Activated T-cell treated with anti-CD3 and anti-CD28 coated beads for 48 hours (primary cell): ENCODE results near the gene OGA.

Source experiments
- DNase-seq: peaks from one replicate; pipeline ENCODE4 v3.0.0-alpha.2; 2020; ENCODE audit warnings: low read depth

OGA gene

DNA sequence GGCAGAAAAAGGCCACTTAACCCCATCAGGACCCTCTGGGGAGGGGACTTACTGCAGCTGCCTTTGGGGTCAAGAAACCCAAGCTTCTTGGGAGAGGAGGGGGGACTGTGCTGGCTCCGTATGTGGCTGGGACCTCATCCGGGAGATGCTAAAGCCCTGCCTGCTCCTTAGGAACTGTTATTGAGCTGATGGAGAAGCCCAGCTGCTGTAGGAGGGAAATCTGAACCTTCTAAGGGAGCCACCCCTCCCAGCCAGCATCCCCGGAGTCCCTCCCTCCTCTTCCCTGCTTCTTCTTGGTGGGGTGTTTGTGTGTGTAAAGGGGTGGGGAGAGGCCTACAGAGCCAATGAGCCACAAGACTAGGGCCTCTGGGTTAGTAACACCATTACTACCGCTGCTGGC is 17.1 kb upstream of the OGA start:
- no peak for DNase-seq

DNA sequence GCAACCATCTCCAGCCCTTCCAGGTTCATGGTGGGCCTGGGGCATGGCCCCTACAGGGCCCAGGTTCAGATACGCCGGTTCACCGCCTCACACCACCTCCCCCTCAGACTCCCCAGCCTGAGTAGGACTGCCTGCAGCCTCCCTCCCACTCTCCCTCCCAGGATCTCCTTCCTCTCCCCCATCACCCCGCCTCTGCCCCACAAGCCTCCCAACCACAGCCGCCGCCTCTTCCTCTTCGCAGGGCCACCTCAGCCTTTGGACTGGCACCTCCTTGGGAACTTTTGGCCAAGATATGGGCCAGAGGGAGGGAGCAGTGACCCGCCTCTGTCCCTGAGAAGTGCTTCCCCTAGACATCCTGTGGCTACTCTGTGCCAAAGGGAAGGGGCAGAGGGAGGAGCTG is 16.1 kb upstream of the OGA start:
- DNase-seq = no peak

DNA sequence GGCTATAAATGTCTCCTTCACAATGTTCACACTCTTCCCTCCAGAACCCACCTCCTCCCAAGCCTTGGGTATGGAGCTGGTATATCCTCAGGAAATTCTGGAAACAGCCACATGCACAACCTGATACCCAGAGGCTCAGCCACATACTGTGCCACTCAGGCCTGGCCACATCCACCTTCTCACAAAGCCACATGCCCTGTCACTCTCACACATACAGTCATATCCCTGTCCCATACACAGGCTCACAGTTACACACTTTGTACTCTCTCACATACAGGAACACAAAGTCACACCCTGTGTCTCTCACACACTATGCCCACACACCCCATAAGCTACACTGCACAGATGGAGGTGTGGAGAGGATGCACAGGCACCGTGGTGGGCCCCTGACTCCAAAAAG is 15.2 kb upstream of the OGA start:
- no peak for DNase-seq

DNA sequence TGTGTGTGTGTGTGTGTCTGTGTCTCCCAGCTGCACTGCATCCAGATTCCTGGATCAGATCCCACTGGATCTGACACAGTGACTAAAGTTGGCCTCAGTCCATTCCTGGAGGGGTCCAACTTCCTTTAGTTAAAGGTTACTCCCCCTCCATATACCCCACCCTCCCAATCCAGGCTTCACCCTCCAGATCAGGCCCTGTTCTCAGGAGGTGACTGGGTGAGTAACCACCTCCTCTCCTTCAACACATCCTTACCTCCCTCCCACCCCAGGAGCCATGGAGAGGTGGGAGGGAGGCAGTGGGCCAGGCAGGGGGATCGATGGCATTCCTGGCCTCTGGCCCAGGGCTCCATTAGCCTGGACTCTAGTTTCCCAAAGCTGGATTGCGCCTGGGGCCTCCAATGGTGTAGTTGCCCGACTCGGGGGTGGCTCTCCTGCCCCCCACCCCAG is 14.1 kb upstream of the OGA start:
- no peak for DNase-seq

GRCh38 chr10:101831169-101831811 is 13.0 kb upstream of the OGA start:
- DNase-seq = no peak

DNA sequence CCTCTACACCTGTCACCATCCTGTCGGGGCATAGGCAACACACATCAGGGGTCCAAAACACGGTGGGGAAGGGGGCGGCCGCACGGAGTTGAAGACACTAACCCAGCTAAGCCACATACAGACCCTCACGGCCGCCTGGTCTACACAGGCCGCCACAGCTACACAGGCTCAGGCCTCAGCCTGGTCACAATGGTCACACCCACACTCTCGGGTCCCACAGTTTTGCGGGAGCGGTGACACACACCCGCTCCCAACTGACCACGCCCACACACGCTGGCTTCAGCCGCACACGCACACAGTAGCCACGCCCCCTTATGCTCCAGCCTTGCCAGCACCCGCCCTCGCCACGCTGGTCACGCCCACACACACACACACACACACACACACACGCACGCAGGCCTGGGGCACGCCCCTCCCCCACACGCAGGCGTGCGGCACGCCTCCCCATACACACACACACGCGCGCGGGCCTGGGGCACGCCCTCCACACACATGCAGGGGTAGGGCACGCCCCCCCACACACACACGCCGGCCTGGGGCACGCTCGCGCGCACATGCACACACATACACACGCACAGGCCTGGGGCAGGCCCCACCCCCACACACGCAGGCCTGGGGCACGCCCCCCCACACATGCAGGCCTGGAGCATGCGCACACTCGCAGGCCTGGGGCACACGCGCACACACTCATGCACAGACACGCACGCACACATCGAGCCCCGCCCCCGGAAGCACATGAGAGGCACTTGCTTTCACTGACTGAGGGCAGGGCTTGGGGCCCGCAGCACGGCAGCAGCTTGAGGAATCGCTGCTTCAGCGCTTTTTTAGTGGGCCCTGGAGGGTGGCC is 12.3 kb upstream of the OGA start:
- DNase-seq = peak; percentile 86

DNA sequence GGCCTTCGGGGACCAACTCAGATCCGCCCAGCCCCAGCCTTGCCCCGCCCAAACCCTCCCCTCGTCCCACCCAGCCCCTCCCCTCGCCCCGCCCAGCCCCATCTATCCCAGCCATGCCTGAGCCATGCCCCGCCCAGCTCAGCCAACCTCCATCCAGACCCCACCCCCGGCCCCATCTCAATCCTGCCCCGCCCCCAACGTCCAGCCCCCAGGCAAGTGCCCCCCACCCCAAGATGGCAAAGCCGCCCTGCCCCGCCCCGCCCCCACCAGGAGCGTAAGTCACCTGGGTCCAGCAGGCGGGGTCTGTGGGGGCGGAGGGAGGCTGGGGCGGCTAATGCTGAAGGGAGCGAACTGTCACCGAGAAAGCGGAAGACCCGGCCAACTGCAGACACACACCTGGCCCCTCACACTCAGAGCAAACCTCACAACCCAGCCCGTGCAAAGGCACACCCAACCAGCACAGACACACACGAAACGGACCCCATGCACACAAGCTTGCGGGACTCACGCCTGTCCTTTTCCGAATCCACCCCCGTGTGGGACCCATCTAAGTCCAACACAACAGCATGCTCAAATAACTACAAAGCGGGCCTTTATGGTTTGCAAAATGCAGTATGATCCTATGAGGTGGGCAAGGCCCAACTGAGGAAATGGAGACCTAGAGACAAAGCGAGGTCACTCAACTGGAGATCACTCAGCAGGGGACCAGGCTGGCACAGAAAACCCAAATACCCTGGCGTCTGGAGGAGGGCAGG is 11.5 kb upstream of the OGA start:
- peak; percentile 50 for DNase-seq

DNA sequence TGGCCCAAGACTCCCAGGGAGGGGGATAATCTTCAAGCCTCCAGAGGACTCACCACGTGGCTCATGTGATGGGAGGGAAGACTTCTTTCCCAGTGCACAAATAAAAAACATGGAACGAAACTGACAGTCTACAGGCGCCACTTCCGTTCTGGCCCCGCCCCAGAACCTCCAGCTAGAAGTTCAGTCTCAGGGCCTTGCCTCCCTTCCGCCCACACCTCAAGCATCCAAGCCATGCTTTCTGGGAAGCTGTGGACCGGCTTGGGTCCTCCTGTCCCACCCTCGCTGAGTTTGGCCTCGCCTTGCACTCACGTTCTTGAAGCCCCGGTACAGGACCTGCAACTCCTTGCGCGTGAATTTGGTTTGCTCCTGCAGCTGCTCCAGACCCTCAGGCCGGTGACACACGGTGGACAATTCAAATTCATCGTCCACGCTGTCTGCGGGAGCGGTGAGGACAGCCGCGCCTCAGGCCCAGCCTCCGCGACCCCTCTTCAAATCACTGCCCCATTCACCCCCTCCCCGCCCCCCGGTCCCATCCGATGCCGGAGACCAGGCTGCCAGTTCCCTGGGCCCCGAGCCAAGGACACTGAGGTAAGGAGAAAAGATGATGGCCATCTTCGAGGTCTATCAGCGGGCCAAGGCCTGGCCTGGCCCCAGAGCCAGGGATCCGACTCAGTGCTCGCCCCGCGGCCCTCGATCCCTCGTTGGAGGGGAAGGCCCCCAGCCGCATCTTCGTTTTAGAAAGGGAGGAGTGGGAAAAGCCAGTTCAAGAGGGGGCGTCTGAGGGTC is 10.7 kb upstream of the OGA start:
- no peak for DNase-seq

DNA sequence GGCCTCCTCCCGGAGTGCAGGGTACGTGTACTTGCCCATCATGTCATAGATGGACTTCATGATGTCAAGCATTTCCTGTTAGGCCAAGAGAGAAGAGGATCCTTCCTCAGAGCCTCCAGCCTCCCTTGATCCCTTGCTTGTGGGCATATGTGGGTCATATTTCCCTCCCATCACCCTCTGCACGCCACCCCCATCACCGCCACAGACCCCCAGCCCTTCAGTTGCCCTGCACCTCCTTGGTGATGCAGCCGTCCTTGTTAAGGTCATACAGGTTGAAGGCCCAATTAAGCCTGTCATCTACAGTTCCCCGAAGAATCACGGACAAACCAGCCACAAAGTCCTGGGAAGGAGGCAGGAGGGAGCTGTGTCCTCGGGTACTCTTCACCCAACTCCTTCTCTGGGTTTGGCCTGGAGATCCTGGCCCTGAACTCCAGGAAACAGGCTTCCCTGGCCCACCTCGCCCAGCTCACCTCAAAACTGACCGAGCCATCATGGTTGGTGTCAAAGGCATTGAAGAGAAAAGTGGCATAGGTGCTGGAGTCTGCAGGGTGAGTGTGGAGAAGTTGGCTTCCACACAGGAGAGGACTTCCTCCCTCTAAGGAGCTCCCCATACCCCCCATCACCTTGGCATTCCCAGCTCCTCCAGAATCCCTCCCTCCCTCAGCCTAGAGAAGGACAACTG is 9.8 kb upstream of the OGA start:
- no peak for DNase-seq

DNA sequence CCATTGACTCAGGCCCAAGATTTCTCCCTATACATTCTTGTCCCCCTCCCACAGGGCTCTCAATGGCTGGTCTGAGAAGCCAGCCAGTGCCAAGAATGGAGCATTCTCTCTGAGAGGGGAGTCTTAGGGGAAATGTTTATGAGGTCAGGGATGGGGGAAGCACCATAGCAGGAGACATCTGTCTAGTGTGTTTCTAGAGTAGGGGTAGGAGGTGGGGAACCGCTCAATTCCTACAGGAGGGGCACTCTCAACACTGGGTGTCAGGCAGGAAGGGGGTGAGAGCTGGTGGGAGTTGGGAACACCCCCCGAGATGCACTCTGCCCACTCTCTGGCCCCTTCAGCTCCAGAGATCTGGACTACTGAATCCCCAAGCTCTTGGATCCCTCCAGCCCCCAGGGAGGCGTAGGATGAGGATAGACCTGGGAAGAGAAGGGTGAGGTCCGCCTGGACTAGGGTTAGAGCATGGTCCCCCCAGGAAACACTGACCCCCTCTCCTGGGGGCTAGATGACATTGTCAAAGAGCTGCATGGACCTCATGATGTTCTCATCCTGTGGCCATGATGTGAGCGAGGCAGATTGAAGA is 8.7 kb upstream of the OGA start:
- DNase-seq = no peak

GRCh38 chr10:101824736-101825135 is 6.5 kb upstream of the OGA start:
- no peak for DNase-seq

GRCh38 chr10:101818872-101819633 is 809 bp upstream of the OGA start:
- no peak for DNase-seq

GRCh38 chr10:101817337-101818118 is 716 bp downstream of the OGA start:
- DNase-seq = no peak

DNA sequence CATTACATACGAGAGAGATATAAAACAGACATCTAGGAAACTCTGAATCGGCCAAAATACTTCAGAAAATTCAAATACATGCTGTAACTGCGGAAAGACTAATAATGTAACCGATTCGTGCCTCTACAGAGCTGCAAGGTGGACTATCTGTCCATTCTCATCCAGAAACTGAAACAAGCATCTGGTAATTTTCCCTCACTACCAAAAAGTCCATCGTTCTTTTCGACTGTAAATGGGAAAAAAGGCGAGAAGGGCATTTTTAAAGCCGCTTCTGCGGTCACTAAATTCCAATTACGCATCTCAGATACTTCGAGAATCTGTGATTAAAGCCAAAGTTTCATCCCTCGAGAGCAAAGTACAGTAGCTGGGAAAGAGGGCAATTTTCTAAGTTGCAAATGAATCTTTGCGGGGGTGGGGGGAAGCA is 1.3 kb downstream of the OGA start:
- DNase-seq = no peak

DNA sequence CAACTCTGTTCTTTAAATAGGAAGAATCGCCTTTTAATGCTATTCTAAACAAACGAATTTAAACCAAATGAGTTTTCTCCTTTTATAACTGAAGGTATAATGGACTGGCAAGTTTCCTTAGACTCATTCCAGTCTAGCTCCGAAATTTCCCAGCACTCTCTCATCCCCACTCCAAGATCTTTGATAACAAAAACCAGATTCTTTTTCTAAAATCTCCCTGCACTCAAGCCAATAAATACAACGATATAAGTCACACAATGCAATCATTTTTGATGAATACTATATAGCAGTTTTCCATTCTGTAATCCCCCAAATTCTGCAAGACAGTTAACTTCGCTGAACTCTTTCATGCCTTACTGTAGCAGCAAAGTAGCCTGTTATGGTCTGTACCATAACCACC is 1.9 kb downstream of the OGA start:
- no peak for DNase-seq

- no peak for DNase-seq
Observed at GRCh38 chr10:101814466-101815071, 3.7 kb downstream of the OGA start.

DNA sequence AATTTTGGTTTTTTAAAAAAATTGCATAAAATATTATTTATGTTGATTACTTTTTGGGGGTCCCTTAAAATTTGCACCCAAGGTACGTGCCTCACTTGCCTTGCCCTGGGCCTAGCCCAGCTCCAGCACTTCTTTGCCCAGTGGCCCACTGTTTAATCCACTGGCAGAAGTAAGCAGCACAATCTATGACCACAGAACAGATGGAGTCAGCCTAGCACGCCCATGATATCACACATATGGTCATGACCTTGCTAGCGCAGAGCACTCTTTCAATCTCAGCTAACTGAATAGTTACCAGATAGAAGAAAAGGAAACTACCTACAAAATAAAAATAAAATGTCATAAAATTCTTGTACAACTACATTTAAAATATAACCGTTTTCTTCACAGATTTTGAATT is 5.6 kb downstream of the OGA start:
- DNase-seq = no peak

- DNase-seq = no peak
Observed at GRCh38 chr10:101807158-101807557, 11.1 kb downstream of the OGA start.

GRCh38 chr10:101803511-101803910 is 14.7 kb downstream of the OGA start:
- DNase-seq = no peak
